Pons (tissue), 1 donor: ENCODE results near the gene DLGAP1.
"Not testable (repeated sequence)": the region's sequence is repeated elsewhere in the genome, so short reads cannot be mapped to it uniquely, and the experiment has no call there.

Experiments
- DNase-seq: peaks from one replicate; pipeline ENCODE4 v3.0.0-alpha.2; 2016; ENCODE audit warnings: low spot score

The DLGAP1 gene

GRCh38 chr18:3583106-3583872 lies 871.8 kb downstream of the DLGAP1 start:
- DNase-seq, result not testable (repeated sequence)

- DNase-seq, result no peak
Observed at GRCh38 chr18:3581890-3582289, 873.2 kb downstream of the DLGAP1 start.

GRCh38 chr18:3580523-3581025 lies 874.5 kb downstream of the DLGAP1 start:
- DNase-seq, result not testable (repeated sequence)

- no peak for DNase-seq
Observed at GRCh38 chr18:3579701-3580100, 875.4 kb downstream of the DLGAP1 start.

- DNase-seq, result no peak
Observed at GRCh38 chr18:3578621-3579020, 876.5 kb downstream of the DLGAP1 start.

- DNase-seq, result peak; percentile 76
Observed at GRCh38 chr18:3577281-3577855, 877.7 kb downstream of the DLGAP1 start.

GRCh38 chr18:3572761-3573160 lies 882.3 kb downstream of the DLGAP1 start:
- no peak for DNase-seq

- no peak for DNase-seq
Observed at GRCh38 chr18:3566851-3567250, 888.3 kb downstream of the DLGAP1 start.

GRCh38 chr18:3560755-3561154 lies 894.4 kb downstream of the DLGAP1 start:
- no peak for DNase-seq

- DNase-seq, result no peak
Observed at GRCh38 chr18:3554811-3555427, 900.2 kb downstream of the DLGAP1 start.

GRCh38 chr18:3554091-3554601 lies 901.0 kb downstream of the DLGAP1 start:
- DNase-seq, result no peak

GRCh38 chr18:3552305-3552704 lies 902.8 kb downstream of the DLGAP1 start:
- no peak for DNase-seq

GRCh38 chr18:3547891-3548615 lies 907.1 kb downstream of the DLGAP1 start:
- DNase-seq, result no peak

GRCh38 chr18:3546106-3546505 lies 909.0 kb downstream of the DLGAP1 start:
- DNase-seq, result no peak

- no peak for DNase-seq
Observed at GRCh38 chr18:3544537-3544936, 910.6 kb downstream of the DLGAP1 start.

- DNase-seq, result no peak
Observed at GRCh38 chr18:3541549-3542386, 913.3 kb downstream of the DLGAP1 start.

GRCh38 chr18:3540805-3541548 lies 914.1 kb downstream of the DLGAP1 start:
- no peak for DNase-seq

GRCh38 chr18:3538954-3539617 lies 916.0 kb downstream of the DLGAP1 start:
- DNase-seq, result no peak

GRCh38 chr18:3538456-3538855 lies 916.7 kb downstream of the DLGAP1 start:
- no peak for DNase-seq

- DNase-seq, result no peak
Observed at GRCh38 chr18:3530807-3531206, 924.3 kb downstream of the DLGAP1 start.
